Measurements from ENCODE around the gene OR4X2. TPM values are rescaled to one million over a fixed set of nuclear protein-coding genes. Genes with fewer than 3 reads are reported as not detected.
"Not testable (repeated sequence)": the region's sequence is repeated elsewhere in the genome, so short reads cannot be mapped to it uniquely, and the experiment has no call there.

The OR4X2 gene, protein sequence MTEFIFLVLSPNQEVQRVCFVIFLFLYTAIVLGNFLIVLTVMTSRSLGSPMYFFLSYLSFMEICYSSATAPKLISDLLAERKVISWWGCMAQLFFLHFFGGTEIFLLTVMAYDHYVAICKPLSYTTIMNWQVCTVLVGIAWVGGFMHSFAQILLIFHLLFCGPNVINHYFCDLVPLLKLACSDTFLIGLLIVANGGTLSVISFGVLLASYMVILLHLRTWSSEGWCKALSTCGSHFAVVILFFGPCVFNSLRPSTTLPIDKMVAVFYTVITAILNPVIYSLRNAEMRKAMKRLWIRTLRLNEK
- total RNA-seq: not detected

DNA sequence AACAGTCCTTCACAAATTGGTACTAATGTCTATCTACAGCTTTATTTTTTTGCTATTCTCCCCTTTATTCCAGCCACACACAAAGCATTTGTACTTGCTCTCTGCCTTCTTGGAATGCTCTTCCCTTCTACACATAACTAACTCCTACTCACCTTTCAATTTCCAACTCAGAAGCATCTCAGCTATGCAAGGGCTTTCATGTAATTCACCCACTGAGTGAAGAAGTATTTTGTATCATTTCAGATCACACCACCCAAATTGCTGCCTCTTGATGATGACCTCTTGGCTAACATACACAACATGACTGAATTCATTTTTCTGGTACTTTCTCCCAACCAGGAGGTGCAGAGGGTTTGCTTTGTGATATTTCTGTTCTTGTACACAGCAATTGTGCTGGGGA, at the start of gene OR4X2:
Gene OR4X2, plus strand, starts transcription at position 301 of the 400 bp plus-strand sequence. Its CDS starts 0 bp downstream, at position 301.
- no peaks in the 10 kb centered on the region for H3K4me1 Mint-ChIP-seq
- DNase-seq (no peak), ATAC-seq (no peak)
- no peaks in the 10 kb centered on the region for H3K36me3 Mint-ChIP-seq
- peaks cover 3% of the 10 kb centered on the region for H3K27me3 Mint-ChIP-seq
- no peak within 1 kb of the TSS for H3K27ac Mint-ChIP-seq
- CTCF ChIA-PET: no interaction called here
- H3K9me3 Mint-ChIP-seq (ENCODE audit: low read depth): no peaks in the 10 kb centered on the region
- no peak within 1 kb of the TSS for H3K4me3 Mint-ChIP-seq

DNA sequence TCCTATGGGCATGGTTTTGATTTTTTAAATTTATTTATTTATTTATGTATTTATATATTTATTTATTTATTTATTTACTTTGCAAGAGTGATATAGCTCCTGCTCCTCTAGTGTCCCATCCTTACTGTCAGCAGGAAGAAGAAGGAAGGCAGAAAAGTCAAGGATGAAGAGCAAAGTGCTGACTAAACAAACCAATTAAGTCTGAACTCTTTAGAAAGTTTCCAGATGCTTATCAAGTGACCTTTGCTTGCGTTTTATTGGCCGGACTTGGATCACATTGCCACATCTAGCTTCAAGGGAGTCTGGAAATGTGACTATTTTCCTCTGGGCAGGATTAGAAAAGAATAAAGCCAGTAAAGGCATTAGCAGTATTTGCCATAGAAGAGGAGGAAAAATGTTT, 37.0 kb upstream of the OR4X2 start:
- no peaks in the 10 kb centered on the region for H3K4me1 Mint-ChIP-seq
- no peak overlapping the region for H3K4me3 Mint-ChIP-seq
- H3K27me3 Mint-ChIP-seq: peaks cover 13% of the 10 kb centered on the region
- DNase-seq (no peak), ATAC-seq (no peak)
- H3K27ac Mint-ChIP-seq: no peak overlapping the region
- no peaks in the 10 kb centered on the region for H3K36me3 Mint-ChIP-seq
- CTCF ChIA-PET: no interaction called here
- H3K9me3 Mint-ChIP-seq (ENCODE audit: low read depth): no peaks in the 10 kb centered on the region

DNA sequence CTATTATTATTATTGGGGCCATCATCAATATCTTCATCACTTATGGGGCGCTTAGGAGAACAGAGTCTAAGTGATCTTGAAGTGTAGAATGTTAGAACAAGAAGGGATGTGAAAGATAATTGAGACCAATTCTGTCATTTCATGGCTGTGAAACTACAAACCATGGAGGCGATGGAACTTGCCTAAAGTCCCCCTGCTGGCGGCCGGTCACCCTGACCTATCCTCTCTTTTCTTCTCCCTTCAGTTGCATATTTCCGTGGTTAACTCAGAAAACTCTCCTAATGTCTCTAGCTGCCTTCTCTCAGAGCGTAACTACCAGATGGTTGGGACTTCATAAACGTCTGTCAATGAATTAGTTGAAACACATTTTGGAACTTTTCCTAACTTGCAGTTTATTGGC, 34.9 kb upstream of the OR4X2 start:
- Mint-ChIP-seq H3K9me3 (ENCODE audit: low read depth) (no peaks in the 10 kb centered on the region), H3K27me3 (peaks cover 2% of the 10 kb centered on the region), H3K4me1 (no peaks in the 10 kb centered on the region), H3K4me3 (no peak overlapping the region), H3K27ac (no peak overlapping the region), H3K36me3 (no peaks in the 10 kb centered on the region)
- no peak for DNase-seq
- no peak for ATAC-seq
- CTCF ChIA-PET: no interaction called here

DNA sequence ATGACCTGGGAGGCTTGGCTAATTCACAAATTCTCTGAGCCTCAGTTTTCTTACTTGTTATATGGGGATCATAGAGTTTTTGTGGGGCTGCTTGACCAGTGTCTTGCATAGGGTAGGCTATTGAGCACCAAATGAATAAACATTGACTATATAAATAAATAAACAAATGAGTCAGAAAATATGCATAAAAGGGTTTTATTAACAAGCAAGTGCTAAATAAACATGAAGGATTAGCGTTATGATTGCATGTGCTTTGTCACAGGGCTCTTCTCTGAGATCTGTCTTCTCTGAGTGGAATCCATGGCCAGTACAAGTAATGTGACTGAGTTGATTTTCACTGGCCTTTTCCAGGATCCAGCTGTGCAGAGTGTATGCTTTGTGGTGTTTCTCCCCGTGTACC, 28.4 kb upstream of the OR4X2 start, which contains the start of gene OR4B1:
Gene OR4B1, plus strand, starts transcription at position 301 of the 400 bp plus-strand sequence. Its CDS starts 0 bp downstream, at position 301.
- no peaks in the 10 kb centered on the region for H3K9me3 Mint-ChIP-seq (ENCODE audit: low read depth)
- H3K4me1 Mint-ChIP-seq: no peaks in the 10 kb centered on the region
- no peak within 1 kb of the TSS for H3K4me3 Mint-ChIP-seq
- CTCF ChIA-PET: no interaction called here
- H3K27ac Mint-ChIP-seq: no peak within 1 kb of the TSS
- H3K27me3 Mint-ChIP-seq: no peaks in the 10 kb centered on the region
- DNase-seq (no peak), ATAC-seq (no peak)
- H3K36me3 Mint-ChIP-seq: no peaks in the 10 kb centered on the region

DNA sequence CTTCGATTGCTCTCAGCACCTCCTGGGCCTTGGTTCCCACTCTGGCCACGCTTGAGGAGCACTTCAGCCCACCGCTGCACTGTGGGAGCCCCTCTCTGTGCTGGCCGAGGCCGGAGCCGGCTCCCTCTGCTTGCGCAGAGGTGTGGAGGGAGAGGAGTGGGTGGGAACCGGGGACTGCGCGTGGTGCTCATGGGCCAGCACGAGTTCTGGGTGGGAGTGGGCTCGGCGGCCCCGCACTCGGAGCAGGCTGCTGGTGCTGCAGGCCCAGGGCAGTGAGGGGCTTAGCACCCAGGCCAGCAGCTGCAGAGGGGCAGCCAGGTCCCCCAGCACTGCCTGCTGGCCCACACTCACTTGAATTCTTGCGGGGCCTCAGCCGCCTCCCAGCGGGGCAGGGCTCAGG, 16.1 kb upstream of the OR4X2 start:
- H3K27me3 Mint-ChIP-seq: no peaks in the 10 kb centered on the region
- H3K4me1 Mint-ChIP-seq: no peaks in the 10 kb centered on the region
- H3K36me3 Mint-ChIP-seq: no peaks in the 10 kb centered on the region
- CTCF ChIA-PET: no interaction called here
- no peak overlapping the region for H3K4me3 Mint-ChIP-seq
- DNase-seq (no peak), ATAC-seq (no peak)
- no peaks in the 10 kb centered on the region for H3K9me3 Mint-ChIP-seq (ENCODE audit: low read depth)
- no peak overlapping the region for H3K27ac Mint-ChIP-seq

DNA sequence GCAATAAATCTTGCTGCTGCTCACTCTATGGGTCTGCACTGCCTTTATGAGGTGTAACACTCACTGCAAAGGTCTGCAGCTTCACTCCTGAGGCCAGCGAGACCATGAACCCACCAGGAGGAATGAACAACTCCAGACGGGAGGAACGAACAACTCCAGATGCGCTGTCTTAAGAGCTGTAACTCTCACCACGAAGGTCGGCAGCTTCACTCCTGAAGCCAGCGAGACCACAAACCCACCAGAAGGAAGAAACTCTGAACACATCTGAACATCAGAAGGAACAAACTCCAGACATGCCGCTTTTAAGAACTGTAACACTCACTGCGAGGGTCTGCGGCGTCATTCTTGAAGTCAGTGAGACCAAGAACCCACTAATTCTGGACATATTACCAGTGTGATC, 14.8 kb upstream of the OR4X2 start:
- H3K4me3 Mint-ChIP-seq; CTCF ChIA-PET; H3K4me1 Mint-ChIP-seq; H3K27me3 Mint-ChIP-seq; ATAC-seq; H3K27ac Mint-ChIP-seq; H3K36me3 Mint-ChIP-seq; H3K9me3 Mint-ChIP-seq (ENCODE audit: low read depth); DNase-seq: not testable (repeated sequence)

DNA sequence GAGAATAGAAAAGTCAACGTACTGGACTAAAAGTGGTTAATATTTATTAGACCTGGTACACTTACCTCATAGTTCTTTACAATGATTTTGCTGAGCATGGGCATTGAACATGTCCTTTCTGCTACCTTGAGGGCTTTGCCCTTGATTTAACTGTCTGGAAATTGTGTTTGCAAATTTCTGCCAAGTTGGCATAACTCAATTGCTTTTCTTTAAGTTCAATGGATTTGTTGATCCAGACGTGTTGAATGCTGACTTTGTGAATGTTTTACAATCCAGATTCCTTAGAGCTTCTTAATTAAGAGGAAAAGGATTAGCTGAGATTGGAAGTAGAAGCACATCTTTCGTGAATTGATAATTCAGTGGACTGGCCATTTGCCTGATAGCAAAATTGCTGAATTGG, 7.2 kb upstream of the OR4X2 start:
- Mint-ChIP-seq H3K4me3 (no peak overlapping the region), H3K36me3 (no peaks in the 10 kb centered on the region), H3K27me3 (peaks cover 6% of the 10 kb centered on the region), H3K9me3 (ENCODE audit: low read depth) (no peaks in the 10 kb centered on the region), H3K4me1 (no peaks in the 10 kb centered on the region), H3K27ac (no peak overlapping the region)
- ATAC-seq (no peak), DNase-seq (no peak)
- CTCF ChIA-PET: no interaction called here

DNA sequence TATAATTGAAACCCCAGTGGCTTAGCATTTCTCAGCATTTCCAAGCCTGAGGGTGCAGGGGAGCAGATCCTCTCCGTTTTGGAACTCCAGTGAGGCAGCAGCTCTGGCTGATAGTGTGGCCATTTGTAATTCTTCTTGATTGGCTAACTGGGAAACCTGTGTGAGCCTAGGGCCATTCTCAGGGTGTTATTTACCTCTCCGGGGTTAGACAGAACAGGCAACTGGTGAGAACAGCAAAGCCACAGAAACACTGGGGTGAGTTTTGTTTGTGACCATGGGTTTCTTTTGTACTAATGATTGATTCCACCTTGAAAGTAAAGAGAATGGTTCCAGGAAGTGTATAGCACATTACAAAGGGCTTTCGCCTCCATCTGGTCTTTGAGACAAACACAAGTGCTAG, 2.4 kb upstream of the OR4X2 start:
- Mint-ChIP-seq H3K4me1 (no peaks in the 10 kb centered on the region), H3K36me3 (no peaks in the 10 kb centered on the region)

DNA sequence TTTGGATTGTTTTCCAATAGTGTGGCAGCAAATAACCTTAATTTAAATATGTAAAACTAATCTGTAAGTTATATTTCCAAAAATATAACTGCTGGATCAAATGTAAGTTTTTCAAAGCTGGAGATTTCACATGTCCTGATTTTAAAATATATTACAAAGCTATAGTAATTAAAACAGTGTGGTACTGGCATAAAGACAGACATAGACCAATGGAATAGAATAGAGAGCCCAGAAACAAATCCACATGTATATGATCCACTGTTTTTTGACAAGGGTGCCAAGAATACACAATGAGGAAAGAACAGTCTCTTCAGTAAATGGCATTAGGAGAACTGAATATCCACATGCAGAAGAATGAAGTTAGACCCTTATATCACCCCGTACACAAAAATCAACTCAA, 4.0 kb downstream of the OR4X2 start:
- H3K4me3 Mint-ChIP-seq: no peak overlapping the region
- ATAC-seq (no peak), DNase-seq (no peak)
- CTCF ChIA-PET: no interaction called here
- H3K36me3 Mint-ChIP-seq: no peaks in the 10 kb centered on the region
- H3K27me3 Mint-ChIP-seq: peaks cover 10% of the 10 kb centered on the region
- H3K27ac Mint-ChIP-seq: no peak overlapping the region
- H3K9me3 Mint-ChIP-seq (ENCODE audit: low read depth): no peaks in the 10 kb centered on the region
- no peaks in the 10 kb centered on the region for H3K4me1 Mint-ChIP-seq

More for the DNA sequence above, 2.4 kb upstream of the OR4X2 start:
- DNase-seq (no peak), ATAC-seq (no peak)
- CTCF ChIA-PET: no interaction called here
- H3K27me3 Mint-ChIP-seq: peaks cover 3% of the 10 kb centered on the region
- no peak overlapping the region for H3K27ac Mint-ChIP-seq
- no peak overlapping the region for H3K4me3 Mint-ChIP-seq
- no peaks in the 10 kb centered on the region for H3K9me3 Mint-ChIP-seq (ENCODE audit: low read depth)

DNA sequence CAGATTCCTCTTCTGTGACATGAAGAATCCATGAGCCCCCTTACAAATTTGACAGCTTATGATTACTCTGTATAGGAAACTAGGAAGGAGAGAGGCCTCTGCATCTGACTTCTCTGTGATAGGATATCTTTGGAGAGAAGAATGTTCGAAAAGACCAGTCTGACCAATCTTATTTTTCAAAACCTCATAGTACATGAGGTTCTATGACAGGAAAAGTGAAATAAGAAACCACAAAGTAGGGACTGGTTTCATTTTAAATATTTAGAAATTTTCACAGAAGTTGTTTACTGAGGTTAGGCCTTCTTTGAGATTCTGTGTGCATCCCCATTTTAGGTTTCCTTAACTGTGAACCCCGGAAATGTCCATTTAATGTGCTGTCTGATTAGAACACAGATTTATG, 16.7 kb downstream of the OR4X2 start:
- DNase-seq (no peak), ATAC-seq (no peak)
- peaks cover 5% of the 10 kb centered on the region for H3K4me1 Mint-ChIP-seq
- H3K27ac Mint-ChIP-seq: no peak overlapping the region
- H3K4me3 Mint-ChIP-seq: no peak overlapping the region
- no peaks in the 10 kb centered on the region for H3K9me3 Mint-ChIP-seq (ENCODE audit: low read depth)
- H3K27me3 Mint-ChIP-seq: peaks cover under 1% of the 10 kb centered on the region
- no peaks in the 10 kb centered on the region for H3K36me3 Mint-ChIP-seq
- CTCF ChIA-PET: no interaction called here

DNA sequence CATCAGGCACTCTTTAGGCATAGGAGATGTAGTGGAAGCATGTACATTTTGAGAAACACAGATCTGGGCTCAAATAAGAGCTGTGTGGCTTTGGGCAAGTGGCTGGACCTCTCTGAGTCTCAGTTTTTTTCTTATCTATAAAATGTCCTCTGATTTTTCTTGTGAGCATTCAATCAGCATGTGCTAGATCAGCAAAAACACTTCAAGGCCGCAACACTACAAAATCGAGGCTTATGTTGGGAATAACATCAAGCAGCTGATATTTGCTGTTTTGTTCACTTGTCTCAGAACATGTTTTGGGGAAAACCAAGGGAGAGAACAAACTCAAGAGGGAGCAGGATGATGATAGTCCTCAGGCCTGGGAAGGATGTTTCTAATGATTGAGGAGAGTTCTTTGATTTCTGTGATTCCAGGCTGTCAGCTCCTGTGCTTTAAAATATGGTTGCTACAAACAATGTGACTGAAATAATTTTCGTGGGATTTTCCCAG, 18.6 kb downstream of the OR4X2 start, which contains the start of gene OR4X1:
Gene OR4X1, plus strand, starts transcription at position 439 of the 489 bp plus-strand sequence. Its CDS starts 0 bp downstream, at position 439.
- H3K36me3 Mint-ChIP-seq: no peaks in the 10 kb centered on the region
- H3K9me3 Mint-ChIP-seq (ENCODE audit: low read depth): no peaks in the 10 kb centered on the region
- DNase-seq (no peak), ATAC-seq (no peak)
- no peak within 1 kb of the TSS for H3K27ac Mint-ChIP-seq
- H3K4me3 Mint-ChIP-seq: no peak within 1 kb of the TSS
- CTCF ChIA-PET: no interaction called here
- peaks cover 5% of the 10 kb centered on the region for H3K4me1 Mint-ChIP-seq
- no peaks in the 10 kb centered on the region for H3K27me3 Mint-ChIP-seq

DNA sequence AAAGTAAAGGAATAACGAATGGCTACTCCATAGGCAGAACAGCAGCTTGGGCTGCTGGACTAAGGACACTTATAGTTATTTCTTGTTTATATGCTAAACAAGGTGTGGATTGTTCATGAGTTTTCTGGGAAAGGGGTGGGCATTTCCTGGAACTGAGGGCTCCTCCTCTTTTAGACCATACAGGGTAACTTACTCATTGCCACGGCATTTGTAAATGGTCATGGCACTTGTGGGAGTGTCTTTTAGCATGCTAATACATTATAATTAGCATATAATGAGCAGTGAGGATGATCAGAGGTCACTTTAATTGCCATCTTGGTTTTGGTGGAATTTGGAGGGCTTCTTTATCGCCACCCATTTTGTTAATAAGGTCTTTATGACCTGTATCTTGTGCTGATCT, 25.7 kb downstream of the OR4X2 start:
- Mint-ChIP-seq H3K27ac (no peak overlapping the region), H3K9me3 (ENCODE audit: low read depth) (no peaks in the 10 kb centered on the region), H3K27me3 (no peaks in the 10 kb centered on the region), H3K4me1 (no peaks in the 10 kb centered on the region), H3K4me3 (no peak overlapping the region), H3K36me3 (no peaks in the 10 kb centered on the region)
- no peak for DNase-seq
- CTCF ChIA-PET: no interaction called here
- ATAC-seq: no peak

DNA sequence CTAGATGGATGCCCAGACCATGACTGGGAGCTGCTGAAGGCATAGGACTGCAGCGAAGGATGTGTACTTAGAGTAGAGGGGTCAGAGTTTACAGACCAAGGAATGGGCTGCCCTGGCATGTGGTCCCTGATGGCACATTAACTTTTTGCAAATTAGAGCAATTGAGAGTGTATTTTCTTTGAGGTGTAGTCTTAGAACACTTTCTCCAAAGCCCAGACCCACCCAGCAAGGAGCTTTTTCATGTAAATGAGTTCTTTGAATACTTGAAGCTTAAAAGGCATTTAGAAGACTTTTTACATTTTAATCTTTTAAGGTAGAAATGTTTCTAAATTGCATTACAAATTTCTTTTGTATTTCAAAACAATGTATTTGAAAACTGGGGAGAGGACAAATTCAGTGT, 27.7 kb downstream of the OR4X2 start:
- DNase-seq: no peak
- Mint-ChIP-seq H3K36me3 (no peaks in the 10 kb centered on the region), H3K4me1 (no peaks in the 10 kb centered on the region), H3K4me3 (no peak overlapping the region), H3K9me3 (ENCODE audit: low read depth) (no peaks in the 10 kb centered on the region), H3K27me3 (peaks cover 2% of the 10 kb centered on the region), H3K27ac (no peak overlapping the region)
- ATAC-seq: no peak
- CTCF ChIA-PET: no interaction called here

All from activated CD8-positive, alpha-beta memory T cell treated with anti-CD3 and anti-CD28 coated beads, Interleukin-2, amount 10 ng/mL, durations not matched to agents 7 days and 5 days (primary cell).